Liver (tissue), 9 donors: ENCODE measurements around the gene SYT13. TPM values are rescaled to one million over a fixed set of nuclear protein-coding genes. Genes with fewer than 3 reads are reported as not detected.

Source experiments
- DNase-seq: peaks from one replicate; pipeline ENCODE4 v3.0.0-alpha.2; 2017; ENCODE audit warnings: low spot score
- H3K27ac ChIP-seq, 2 donors: one replicate each; pipeline ENCODE4 v1.7.0; 2013; ENCODE audit warnings: inconsistent platforms in 2 of 2, low read length in 2 of 2, control low read depth in 1 of 2, low read depth in 1 of 2, mild to moderate bottlenecking in 1 of 2
- H3K27me3 ChIP-seq, 4 donors: one replicate each; pipeline versions ENCODE4 v1.6.1 to v1.7.0; 2013; ENCODE audit warnings: low read length in 3 of 4, inconsistent platforms in 1 of 4, mild to moderate bottlenecking in 1 of 4, moderate library complexity in 1 of 4; ENCODE audit not compliant: control insufficient read depth in 4 of 4, insufficient read depth in 4 of 4
- H3K36me3 ChIP-seq, 4 donors: one replicate each; pipeline versions ENCODE4 v1.6.1 to v1.7.0; 2013; ENCODE audit warnings: low read length in 3 of 4, mild to moderate bottlenecking in 3 of 4, low read depth in 1 of 4, moderate library complexity in 1 of 4; ENCODE audit not compliant: control insufficient read depth in 4 of 4, insufficient read depth in 3 of 4
- H3K4me1 ChIP-seq, 4 donors: one replicate each; pipeline versions ENCODE4 v1.6.1 to v1.7.0; 2013; ENCODE audit warnings: low read length in 3 of 4, mild to moderate bottlenecking in 3 of 4, moderate library complexity in 1 of 4; ENCODE audit not compliant: control insufficient read depth in 4 of 4, insufficient read depth in 4 of 4
- H3K4me3 ChIP-seq, 3 donors: one replicate each; pipeline versions ENCODE4 v1.6.1 to v1.7.0; 2013; ENCODE audit warnings: low read length in 3 of 3, control low read depth in 1 of 3, low read depth in 1 of 3, mild to moderate bottlenecking in 1 of 3
- H3K9ac ChIP-seq, 2 donors: one replicate each; pipeline ENCODE4 v1.7.0; 2013; ENCODE audit warnings: low read length in 2 of 2, mild to moderate bottlenecking in 2 of 2, moderate library complexity in 2 of 2, control low read depth in 1 of 2, low read depth in 1 of 2
- H3K9me3 ChIP-seq, 4 donors: one replicate each; pipeline versions ENCODE4 v1.6.1 to v1.7.0; 2013; ENCODE audit warnings: low read length in 3 of 4; ENCODE audit not compliant: control insufficient read depth in 4 of 4
- CTCF ChIP-seq: fragments of 150-350 bp; IDR thresholded peaks from 2 replicates; pipeline ENCODE4 v1.5.1; 2017; ENCODE audit warnings: improper control_type of control experiment, low read depth, low read length; ENCODE audit not compliant: missing input control
- FOXA1 ChIP-seq: IDR thresholded peaks from 2 replicates; pipeline ENCODE4 v1.6.1; 2016; ENCODE audit warnings: antibody characterized with exemption
- GABPA ChIP-seq, 2 donors: IDR thresholded peaks in 1 of 2; conservative IDR thresholded peaks in 1 of 2; 2 replicates each; pipeline ENCODE4 v1.6.1; 2016; ENCODE audit warnings: antibody characterized with exemption in 2 of 2, mild to moderate bottlenecking in 1 of 2, moderate library complexity in 1 of 2
- HNF4A ChIP-seq, 2 donors: conservative IDR thresholded peaks; 2 replicates each; pipeline ENCODE4 v1.6.1; 2016; ENCODE audit warnings: antibody characterized with exemption in 2 of 2, mild to moderate bottlenecking in 2 of 2
- HNF4G ChIP-seq: IDR thresholded peaks from 2 replicates; pipeline ENCODE4 v1.6.1; 2016; ENCODE audit warnings: antibody characterized with exemption
- JUND ChIP-seq, 2 donors: IDR thresholded peaks; 2 replicates each; pipeline ENCODE4 v1.6.1; 2016; ENCODE audit warnings: antibody characterized with exemption in 2 of 2
- NR2F2 ChIP-seq: IDR thresholded peaks from 2 replicates; pipeline ENCODE4 v1.6.1; 2016; ENCODE audit warnings: antibody characterized with exemption
- RAD21 ChIP-seq, 2 donors: IDR thresholded peaks; 2 replicates each; pipeline ENCODE4 v1.6.1; 2016; ENCODE audit warnings: antibody characterized with exemption in 2 of 2, mild to moderate bottlenecking in 2 of 2
- RXRA ChIP-seq, 2 donors: IDR thresholded peaks; 2 replicates each; pipeline ENCODE4 v1.6.1; 2017 to 2018; ENCODE audit warnings: antibody characterized with exemption in 2 of 2, mild to moderate bottlenecking in 1 of 2
- SP1 ChIP-seq: IDR thresholded peaks from 2 replicates; pipeline ENCODE4 v1.6.1; 2018; ENCODE audit warnings: antibody characterized with exemption, mild to moderate bottlenecking
- TAF1 ChIP-seq: conservative IDR thresholded peaks from 2 replicates; pipeline ENCODE4 v1.6.1; 2016; ENCODE audit warnings: antibody characterized with exemption, mild to moderate bottlenecking
- YY1 ChIP-seq: IDR thresholded peaks from 2 replicates; pipeline ENCODE4 v1.6.1; 2016; ENCODE audit warnings: antibody characterized with exemption, mild to moderate bottlenecking
- WGBS: extraction: QIAGEN DNeasy Blood & Tissue Kit; methylation state at CpG from one replicate; pipeline ENCODE4 v1.1.7; 2013; 5-methylcytosine and 5-hydroxymethylcytosine counted together
- polyA plus RNA-seq, 2 donors: library from polyadenylated mRNA; stranded (reverse) in 1 of 2; unstranded in 1 of 2; fragments of 200-250 nt in 1 of 2; fragments of >200 nt in 1 of 2; fragmentation: Nextera tagmentation in 1 of 2; extraction: Ambion mirVana in 1 of 2; gene quantifications; one replicate each; pipeline versions ENCODE4 v1.2.1 to v1.2.3, GENCODE V29; 2013 to 2015
- total RNA-seq, 2 donors: library from RNA; depleted of rRNA; stranded (reverse); fragments of >200 nt; gene quantifications; one replicate each; pipeline ENCODE4 v1.2.3, GENCODE V29; 2014
- TF ChIP-seq, protein P1 (sequence below): IDR thresholded peaks from 2 replicates; pipeline ENCODE4 v1.6.1; 2016; ENCODE audit warnings: antibody characterized with exemption, mild to moderate bottlenecking
- TF ChIP-seq, protein P2 (sequence below): IDR thresholded peaks from 2 replicates; pipeline ENCODE4 v1.6.1; 2016; ENCODE audit warnings: antibody characterized with exemption
- TF ChIP-seq, protein P3 (sequence below): IDR thresholded peaks from 2 replicates; pipeline ENCODE4 v1.6.1; 2016; ENCODE audit warnings: antibody characterized with exemption
- TF ChIP-seq, protein P4 (sequence below): IDR thresholded peaks from 2 replicates; pipeline ENCODE4 v1.6.1; 2016; ENCODE audit warnings: antibody characterized with exemption
- donor health status: healthy.
- donor health status: healthy.
- donor health status: healthy.
- donor health status: healthy.
- donor health status: healthy.

The SYT13 gene
- total and polyA plus RNA-seq, 4 donors = 0.05 to 0.33 (median 0.14) TPM

GRCh38 chr11:45233121-45233803, 52.9 kb downstream of the SYT13 start:
- H3K27ac ChIP-seq = no peak overlapping the region
- no peak overlapping the region for H3K4me3 ChIP-seq
- H3K27me3 ChIP-seq = no peaks in the 10 kb centered on the region
- WGBS = 60% methylated on average over 17 of the region's 17 CpGs
- TF ChIP-seq, protein P1, sequence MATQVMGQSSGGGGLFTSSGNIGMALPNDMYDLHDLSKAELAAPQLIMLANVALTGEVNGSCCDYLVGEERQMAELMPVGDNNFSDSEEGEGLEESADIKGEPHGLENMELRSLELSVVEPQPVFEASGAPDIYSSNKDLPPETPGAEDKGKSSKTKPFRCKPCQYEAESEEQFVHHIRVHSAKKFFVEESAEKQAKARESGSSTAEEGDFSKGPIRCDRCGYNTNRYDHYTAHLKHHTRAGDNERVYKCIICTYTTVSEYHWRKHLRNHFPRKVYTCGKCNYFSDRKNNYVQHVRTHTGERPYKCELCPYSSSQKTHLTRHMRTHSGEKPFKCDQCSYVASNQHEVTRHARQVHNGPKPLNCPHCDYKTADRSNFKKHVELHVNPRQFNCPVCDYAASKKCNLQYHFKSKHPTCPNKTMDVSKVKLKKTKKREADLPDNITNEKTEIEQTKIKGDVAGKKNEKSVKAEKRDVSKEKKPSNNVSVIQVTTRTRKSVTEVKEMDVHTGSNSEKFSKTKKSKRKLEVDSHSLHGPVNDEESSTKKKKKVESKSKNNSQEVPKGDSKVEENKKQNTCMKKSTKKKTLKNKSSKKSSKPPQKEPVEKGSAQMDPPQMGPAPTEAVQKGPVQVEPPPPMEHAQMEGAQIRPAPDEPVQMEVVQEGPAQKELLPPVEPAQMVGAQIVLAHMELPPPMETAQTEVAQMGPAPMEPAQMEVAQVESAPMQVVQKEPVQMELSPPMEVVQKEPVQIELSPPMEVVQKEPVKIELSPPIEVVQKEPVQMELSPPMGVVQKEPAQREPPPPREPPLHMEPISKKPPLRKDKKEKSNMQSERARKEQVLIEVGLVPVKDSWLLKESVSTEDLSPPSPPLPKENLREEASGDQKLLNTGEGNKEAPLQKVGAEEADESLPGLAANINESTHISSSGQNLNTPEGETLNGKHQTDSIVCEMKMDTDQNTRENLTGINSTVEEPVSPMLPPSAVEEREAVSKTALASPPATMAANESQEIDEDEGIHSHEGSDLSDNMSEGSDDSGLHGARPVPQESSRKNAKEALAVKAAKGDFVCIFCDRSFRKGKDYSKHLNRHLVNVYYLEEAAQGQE = no peak
- peak; percentile 60 to 80 for TF ChIP-seq RAD21 (IDR thresholded peaks at IDR 0.05)
- peak; percentile 76 for TF ChIP-seq CTCF
- no peaks in the 10 kb centered on the region for H3K9me3 ChIP-seq
- peak; percentile 77 for DNase-seq
- no peaks in the 10 kb centered on the region for H3K36me3 ChIP-seq
- no peak overlapping the region for H3K9ac ChIP-seq
- H3K4me1 ChIP-seq = no peaks in the 10 kb centered on the region

DNA sequence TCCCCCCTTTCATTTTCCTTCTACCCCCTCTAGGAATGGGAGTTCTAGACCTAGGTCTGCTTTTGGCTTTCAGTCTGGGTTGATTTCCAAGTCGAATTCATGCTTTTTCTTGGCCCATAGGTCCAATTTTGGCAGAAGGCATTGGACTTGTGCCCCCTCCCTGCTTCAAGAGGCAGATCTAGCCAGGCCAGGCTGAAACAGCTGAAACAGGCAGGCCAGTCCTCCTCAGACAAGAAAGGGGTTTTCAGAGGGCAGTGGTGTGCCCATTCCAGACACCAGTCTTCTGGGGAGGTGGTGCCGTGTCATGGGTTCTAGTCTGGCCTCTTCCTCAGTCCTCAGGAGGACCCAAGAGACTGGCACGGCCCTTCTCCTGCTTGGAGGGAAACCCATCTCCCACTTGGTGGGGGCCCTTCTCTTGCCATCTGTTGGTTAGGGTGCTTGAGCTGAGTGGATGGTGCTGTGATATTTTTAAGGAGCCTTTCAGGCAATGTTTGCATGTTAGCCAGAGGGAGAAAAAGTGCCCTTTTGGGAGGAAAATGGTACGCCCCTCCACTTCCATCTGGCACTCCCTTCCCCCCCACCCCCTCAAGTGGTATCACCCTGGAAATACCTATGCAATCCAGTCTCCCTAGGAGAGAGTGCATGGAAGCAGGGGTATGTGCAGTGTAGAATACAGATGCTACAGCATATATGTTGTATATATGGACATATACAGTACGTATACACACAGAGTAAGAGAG, 53.6 kb downstream of the SYT13 start:
- Histone ChIP-seq H3K4me3 (no peak overlapping the region), H3K4me1 (no peaks in the 10 kb centered on the region), H3K27ac (no peak overlapping the region), H3K27me3 (no peaks in the 10 kb centered on the region), H3K9me3 (no peaks in the 10 kb centered on the region), H3K36me3 (peaks cover 0 to 5% (median 2%) of the 10 kb centered on the region in 4 donors), H3K9ac (no peak overlapping the region)
- no peak for DNase-seq
- 90% methylated on average over 5 of the region's 5 CpGs for WGBS
- TF ChIP-seq YY1 = no peak
- no peak for TF ChIP-seq SP1
- no peak for TF ChIP-seq CTCF
- TF ChIP-seq HNF4A (conservative IDR thresholded peaks at IDR 0.05) = no peak
- TF ChIP-seq, protein P1 = no peak
- no peak for TF ChIP-seq FOXA1
- no peak for TF ChIP-seq JUND (IDR thresholded peaks at IDR 0.05)
- TF ChIP-seq, protein P2, sequence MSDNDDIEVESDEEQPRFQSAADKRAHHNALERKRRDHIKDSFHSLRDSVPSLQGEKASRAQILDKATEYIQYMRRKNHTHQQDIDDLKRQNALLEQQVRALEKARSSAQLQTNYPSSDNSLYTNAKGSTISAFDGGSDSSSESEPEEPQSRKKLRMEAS = no peak
- no peak for TF ChIP-seq RXRA (IDR thresholded peaks at IDR 0.05)
- TF ChIP-seq TAF1 = no peak
- TF ChIP-seq GABPA (IDR thresholded peaks at IDR 0.05 in 1 of 2, conservative IDR thresholded peaks at IDR 0.05 in 1 of 2) = no peak
- TF ChIP-seq HNF4G = no peak
- no peak for TF ChIP-seq NR2F2
- TF ChIP-seq RAD21 (IDR thresholded peaks at IDR 0.05) = no peak
- TF ChIP-seq, protein P3, sequence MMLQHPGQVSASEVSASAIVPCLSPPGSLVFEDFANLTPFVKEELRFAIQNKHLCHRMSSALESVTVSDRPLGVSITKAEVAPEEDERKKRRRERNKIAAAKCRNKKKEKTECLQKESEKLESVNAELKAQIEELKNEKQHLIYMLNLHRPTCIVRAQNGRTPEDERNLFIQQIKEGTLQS = no peak
- TF ChIP-seq, protein P4, sequence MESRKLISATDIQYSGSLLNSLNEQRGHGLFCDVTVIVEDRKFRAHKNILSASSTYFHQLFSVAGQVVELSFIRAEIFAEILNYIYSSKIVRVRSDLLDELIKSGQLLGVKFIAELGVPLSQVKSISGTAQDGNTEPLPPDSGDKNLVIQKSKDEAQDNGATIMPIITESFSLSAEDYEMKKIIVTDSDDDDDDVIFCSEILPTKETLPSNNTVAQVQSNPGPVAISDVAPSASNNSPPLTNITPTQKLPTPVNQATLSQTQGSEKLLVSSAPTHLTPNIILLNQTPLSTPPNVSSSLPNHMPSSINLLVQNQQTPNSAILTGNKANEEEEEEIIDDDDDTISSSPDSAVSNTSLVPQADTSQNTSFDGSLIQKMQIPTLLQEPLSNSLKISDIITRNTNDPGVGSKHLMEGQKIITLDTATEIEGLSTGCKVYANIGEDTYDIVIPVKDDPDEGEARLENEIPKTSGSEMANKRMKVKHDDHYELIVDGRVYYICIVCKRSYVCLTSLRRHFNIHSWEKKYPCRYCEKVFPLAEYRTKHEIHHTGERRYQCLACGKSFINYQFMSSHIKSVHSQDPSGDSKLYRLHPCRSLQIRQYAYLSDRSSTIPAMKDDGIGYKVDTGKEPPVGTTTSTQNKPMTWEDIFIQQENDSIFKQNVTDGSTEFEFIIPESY = no peak
